Measurements from ENCODE around the gene MED29. TPM values are rescaled to one million over a fixed set of nuclear protein-coding genes. Genes with fewer than 3 reads are reported as not detected.

MED29 gene
- total RNA-seq, 2 experiments from 2014 or later: 28.3 to 31.3 TPM

GRCh38 chr19:39356073-39356472, 35.1 kb upstream of the MED29 start:
- H3K9me3 ChIP-seq (ENCODE audit: low read length): no peaks in the 10 kb centered on the region
- no TSS peak for BruUV-seq (replicated peaks)
- TF ChIP-seq CTCF (conservative IDR thresholded peaks at IDR 0.05; ENCODE audit: low read length) (no peak), EZH2phosphoT487 (IDR thresholded peaks at IDR 0.05; ENCODE audit: borderline replicate concordance, low read depth, low read length) (no peak)
- no peaks in the 10 kb centered on the region for H4K20me1 ChIP-seq (ENCODE audit: insufficient read depth, low read length)
- peaks cover 84% of the 10 kb centered on the region for H3K36me3 ChIP-seq (ENCODE audit: insufficient read depth, low read length)
- POLR2A ChIA-PET: interaction anchor here (1.2 to 1.4 kb wide), 2 partner anchors 21 to 47 kb away, joined by 3 read pairs; no protein-coding TSS in a partner anchor
- peaks cover 8% of the 10 kb centered on the region for H3K4me1 ChIP-seq (ENCODE audit: insufficient read depth, low read length, poor library complexity, severe bottlenecking)
- CTCF ChIA-PET (ENCODE audit: unreplicated experiment): no interaction called here
- DNase-seq (ENCODE audit: low spot score): no peak
- H3K4me2 ChIP-seq (ENCODE audit: low read length): no peak overlapping the region
- intact Hi-C loops (cut with micrococcal nuclease; ENCODE audit: unreplicated experiment): no loop called here
- H3K4me3 ChIP-seq (ENCODE audit: low read depth, low read length, poor library complexity, severe bottlenecking): no peak overlapping the region
- no peaks in the 10 kb centered on the region for H3K79me2 ChIP-seq (ENCODE audit: insufficient read depth, low read depth, low read length)
- H3K9me2 ChIP-seq (ENCODE audit: insufficient read depth, low read length): no peaks in the 10 kb centered on the region
- H3K27ac ChIP-seq (ENCODE audit: low read depth, low read length, poor library complexity, severe bottlenecking): no peak overlapping the region
- no peak overlapping the region for H2AFZ ChIP-seq (ENCODE audit: low read length)

DNA sequence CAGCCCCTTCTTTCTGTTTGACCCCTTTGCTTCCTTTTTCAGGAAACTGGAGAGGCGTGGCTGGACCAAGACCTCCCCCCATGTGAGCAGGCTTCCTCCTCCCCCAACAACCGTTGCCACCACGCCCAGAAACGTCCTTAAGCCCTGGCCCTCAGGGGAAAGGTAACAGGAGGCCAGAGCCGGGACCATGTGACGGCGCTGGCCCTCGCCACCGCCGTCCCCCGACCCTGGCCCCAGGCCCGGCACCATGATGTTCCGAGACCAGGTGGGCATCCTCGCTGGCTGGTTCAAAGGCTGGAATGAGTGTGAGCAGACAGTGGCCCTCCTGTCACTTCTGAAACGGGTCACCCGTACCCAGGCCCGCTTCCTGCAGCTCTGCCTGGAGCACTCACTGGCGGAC, 34.5 kb upstream of the MED29 start:
- Histone ChIP-seq H4K20me1 (ENCODE audit: insufficient read depth, low read length) (no peaks in the 10 kb centered on the region), H3K27ac (ENCODE audit: low read depth, low read length, poor library complexity, severe bottlenecking) (no peak overlapping the region), H3K36me3 (ENCODE audit: insufficient read depth, low read length) (peaks cover 79% of the 10 kb centered on the region), H3K4me1 (ENCODE audit: insufficient read depth, low read length, poor library complexity, severe bottlenecking) (peaks cover 3% of the 10 kb centered on the region), H2AFZ (ENCODE audit: low read length) (no peak overlapping the region), H3K4me3 (ENCODE audit: low read depth, low read length, poor library complexity, severe bottlenecking) (no peak overlapping the region), H3K9me3 (ENCODE audit: low read length) (no peaks in the 10 kb centered on the region), H3K4me2 (ENCODE audit: low read length) (no peak overlapping the region), H3K79me2 (ENCODE audit: insufficient read depth, low read depth, low read length) (no peaks in the 10 kb centered on the region), H3K9me2 (ENCODE audit: insufficient read depth, low read length) (no peaks in the 10 kb centered on the region)
- no peak for DNase-seq (ENCODE audit: low spot score)
- TF ChIP-seq CTCF (conservative IDR thresholded peaks at IDR 0.05; ENCODE audit: low read length) (no peak), EZH2phosphoT487 (IDR thresholded peaks at IDR 0.05; ENCODE audit: borderline replicate concordance, low read depth, low read length) (no peak)
- CTCF ChIA-PET (ENCODE audit: unreplicated experiment): no interaction called here
- POLR2A ChIA-PET: interaction anchor here (1.2 kb wide), 1 partner anchor 22 kb away, joined by 3 read pairs; no protein-coding TSS in a partner anchor
- intact Hi-C loops (cut with micrococcal nuclease; ENCODE audit: unreplicated experiment): no loop called here
- BruUV-seq (replicated peaks): no TSS peak

DNA sequence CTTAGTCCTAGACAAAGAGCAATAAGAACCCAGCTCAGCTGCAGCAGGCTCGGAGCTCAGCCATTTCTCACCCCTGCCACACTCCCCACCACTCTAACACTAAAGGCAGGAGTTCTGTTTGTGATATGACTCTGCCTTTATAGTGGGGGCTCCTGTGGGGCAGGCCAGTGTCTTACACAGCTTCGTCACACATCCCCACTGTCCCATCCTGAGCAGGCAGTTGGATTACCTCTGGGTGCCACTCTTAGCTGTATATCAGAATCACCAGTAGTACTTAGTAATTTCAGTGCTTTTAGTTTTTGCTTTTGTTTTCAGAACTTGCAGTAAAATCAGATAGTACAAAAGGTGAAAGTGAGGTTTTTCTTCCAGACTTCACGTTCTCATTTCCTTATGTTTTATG, 32.2 kb upstream of the MED29 start:
- H2AFZ ChIP-seq (ENCODE audit: low read length): no peak overlapping the region
- intact Hi-C loops (cut with micrococcal nuclease; ENCODE audit: unreplicated experiment): no loop called here
- no peak overlapping the region for H3K4me2 ChIP-seq (ENCODE audit: low read length)
- H3K4me3 ChIP-seq (ENCODE audit: low read depth, low read length, poor library complexity, severe bottlenecking): no peak overlapping the region
- no peaks in the 10 kb centered on the region for H3K9me3 ChIP-seq (ENCODE audit: low read length)
- POLR2A ChIA-PET: no interaction called here
- H4K20me1 ChIP-seq (ENCODE audit: insufficient read depth, low read length): no peaks in the 10 kb centered on the region
- no peaks in the 10 kb centered on the region for H3K9me2 ChIP-seq (ENCODE audit: insufficient read depth, low read length)
- H3K36me3 ChIP-seq (ENCODE audit: insufficient read depth, low read length): peaks cover 89% of the 10 kb centered on the region
- H3K27ac ChIP-seq (ENCODE audit: low read depth, low read length, poor library complexity, severe bottlenecking): no peak overlapping the region
- H3K4me1 ChIP-seq (ENCODE audit: insufficient read depth, low read length, poor library complexity, severe bottlenecking): no peaks in the 10 kb centered on the region
- no TSS peak for BruUV-seq (replicated peaks)
- CTCF ChIA-PET (ENCODE audit: unreplicated experiment): no interaction called here
- no peak for DNase-seq (ENCODE audit: low spot score)
- no peaks in the 10 kb centered on the region for H3K79me2 ChIP-seq (ENCODE audit: insufficient read depth, low read depth, low read length)
- TF ChIP-seq CTCF (conservative IDR thresholded peaks at IDR 0.05; ENCODE audit: low read length) (no peak), EZH2phosphoT487 (IDR thresholded peaks at IDR 0.05; ENCODE audit: borderline replicate concordance, low read depth, low read length) (no peak)
